Gastrocnemius medialis (tissue), 4 donors: ENCODE measurements around the gene GNAQ. TPM values are rescaled to one million over a fixed set of nuclear protein-coding genes. Genes with fewer than 3 reads are reported as not detected.
A peak's percentile ranks its signal among the peaks of the same experiment; 100 is the strongest.

Source experiments
- ATAC-seq, 2 donors: fragments of 150-250 bp; one replicate each; pipeline ENCODE4 v1.9.1; 2016
- DNase-seq, 2 donors: peaks; one replicate each; pipeline ENCODE4 v3.0.0-alpha.2; 2019
- H3K27ac ChIP-seq, 4 donors: fragments of 200-600 bp; sonication (generic); 1 replicate in 1 of 4; 2 replicates in 3 of 4; pipeline ENCODE4 v1.5.1; 2016 to 2018; ENCODE audit warnings: mild to moderate bottlenecking in 2 of 4, moderate library complexity in 1 of 4
- H3K27me3 ChIP-seq, 3 donors: fragments of 200-600 bp; sonication (generic) in 2 of 3; 1 replicate in 1 of 3; 2 replicates in 2 of 3; pipeline versions ENCODE4 v1.5.1 to v1.6.0; 2016 to 2019; ENCODE audit warnings: mild to moderate bottlenecking in 1 of 3, moderate library complexity in 1 of 3
- H3K36me3 ChIP-seq, 2 donors: fragments of 200-600 bp; sonication (generic) in 1 of 2; one replicate each; pipeline ENCODE4 v1.5.1; 2017 to 2018
- H3K4me1 ChIP-seq, 2 donors: fragments of 200-600 bp; sonication (generic) in 1 of 2; one replicate each; pipeline ENCODE4 v1.5.1; 2016 to 2017; ENCODE audit warnings: mild to moderate bottlenecking in 2 of 2
- H3K4me3 ChIP-seq, 4 donors: fragments of 200-600 bp; sonication (generic) in 3 of 4; 1 replicate in 1 of 4; 2 replicates in 3 of 4; pipeline ENCODE4 v1.5.1; 2016 to 2019; ENCODE audit warnings: mild to moderate bottlenecking in 2 of 4
- H3K9me3 ChIP-seq, 3 donors: fragments of 200-600 bp; sonication (generic) in 2 of 3; 1 replicate in 1 of 3; 2 replicates in 2 of 3; pipeline ENCODE4 v1.5.1; 2016 to 2019
- CTCF ChIP-seq, 5 experiments: fragments of 450-650 bp in 3 of 5; fragments of 200-600 bp in 2 of 5; sonication (generic) in 2 of 5; IDR thresholded peaks in 4 of 5; conservative IDR thresholded peaks in 1 of 5; 1 replicate in 4 of 5; 2 replicates in 1 of 5; pipeline ENCODE4 v1.5.1; 2016 to 2019; ENCODE audit warnings: antibody characterized with exemption in 5 of 5, mild to moderate bottlenecking in 3 of 5, moderate library complexity in 3 of 5
- POLR2A ChIP-seq, 2 donors: fragments of 450-650 bp; IDR thresholded peaks; one replicate each; pipeline ENCODE4 v1.6.1; 2017; ENCODE audit warnings: antibody characterized with exemption in 2 of 2, mild to moderate bottlenecking in 2 of 2, moderate library complexity in 2 of 2
- in situ Hi-C, 4 donors: fragments of 200-750 bp; cut with MboI; loops; one replicate each; pipeline versions ENCODE4 v1.15.0 to v1.8.0; 2017; ENCODE audit warnings: low sequenced_read_pairs in 4 of 4
- intact Hi-C: fragments of 100-400 bp; cut with DNase I; formaldehyde crosslinking; loops from one replicate; pipeline ENCODE4 v1.15.1; 2023; ENCODE audit warnings: low total_unique reads
- total RNA-seq, 4 donors: library from RNA; depleted of rRNA; stranded (reverse); fragments of >200 nt; gene quantifications; one replicate each; pipeline versions ENCODE4 v1.1.0 to v1.2.3, GENCODE V29; 2016

The GNAQ gene
- total RNA-seq, 4 donors from 2014 or later, result 11.3 to 25.9 (median 18.7) TPM

- peak in 3 of 5 experiments; percentile 35 to 53 (median 35) for TF ChIP-seq CTCF (IDR thresholded peaks at IDR 0.05 in 4 of 5, conservative IDR thresholded peaks at IDR 0.05 in 1 of 5)
- TF ChIP-seq POLR2A (IDR thresholded peaks at IDR 0.05), result no peak
- ATAC-seq (peak; percentile 61 to 73), DNase-seq (peak; percentile 5 to 34)
- Histone ChIP-seq H3K36me3 (no peaks in the 10 kb centered on the region), H3K4me1 (peaks cover 26 to 54% of the 10 kb centered on the region in 2 donors), H3K27ac (peak overlapping the region in 3 of 4 donors; percentile 12 to 30 (median 21)), H3K4me3 (no peak overlapping the region), H3K27me3 (no peaks in the 10 kb centered on the region), H3K9me3 (no peaks in the 10 kb centered on the region)
- in situ Hi-C loops (loop anchor here in 1 of 4 donors (10.0 kb wide), 1 partner anchor 58 kb away; the partner anchor contains the start of gene GNAQ), intact Hi-C loops (loop anchor here (2.0 kb wide), 1 partner anchor 58 kb away; no protein-coding TSS in a partner anchor)
Measured at GRCh38 chr9:77977210-77977611, 54.4 kb downstream of the GNAQ start.

GRCh38 chr9:77975806-77976205, 55.8 kb downstream of the GNAQ start:
- no peak overlapping the region for H3K4me3 ChIP-seq
- TF ChIP-seq POLR2A (IDR thresholded peaks at IDR 0.05) (no peak), CTCF (IDR thresholded peaks at IDR 0.05 in 4 of 5, conservative IDR thresholded peaks at IDR 0.05 in 1 of 5) (no peak)
- DNase-seq (no peak), ATAC-seq (no peak)
- in situ Hi-C loops (loop anchor here in 1 of 4 donors (10.0 kb wide), 1 partner anchor 59 kb away; the partner anchor contains the start of gene GNAQ), intact Hi-C loops (loop anchor here (2.0 kb wide), 1 partner anchor 59 kb away; no protein-coding TSS in a partner anchor)
- H3K27ac ChIP-seq, result no peak overlapping the region
- no peaks in the 10 kb centered on the region for H3K36me3 ChIP-seq
- peaks cover 14 to 40% of the 10 kb centered on the region in 2 donors for H3K4me1 ChIP-seq
- H3K27me3 ChIP-seq, result no peaks in the 10 kb centered on the region
- H3K9me3 ChIP-seq, result no peaks in the 10 kb centered on the region

- Histone ChIP-seq H3K4me3 (no peak overlapping the region), H3K9me3 (no peaks in the 10 kb centered on the region), H3K27ac (no peak overlapping the region), H3K27me3 (no peaks in the 10 kb centered on the region), H3K36me3 (no peaks in the 10 kb centered on the region), H3K4me1 (peaks cover 7 to 33% of the 10 kb centered on the region in 2 donors)
- intact Hi-C loops (no loop called here), in situ Hi-C loops (loop anchor here in 1 of 4 donors (10.0 kb wide), 1 partner anchor 60 kb away; the partner anchor contains the start of gene GNAQ)
- no peak for DNase-seq
- no peak for TF ChIP-seq POLR2A (IDR thresholded peaks at IDR 0.05)
- peak; percentile 39 to 46 for ATAC-seq
Measured at GRCh38 chr9:77975036-77975435, 56.6 kb downstream of the GNAQ start.

- TF ChIP-seq CTCF (IDR thresholded peaks at IDR 0.05 in 4 of 5, conservative IDR thresholded peaks at IDR 0.05 in 1 of 5), result no peak
- no peak for TF ChIP-seq POLR2A (IDR thresholded peaks at IDR 0.05)
- no peak for DNase-seq
- intact Hi-C loops, result no loop called here
- H3K36me3 ChIP-seq, result no peaks in the 10 kb centered on the region
- H3K27ac ChIP-seq, result no peak overlapping the region
- in situ Hi-C loops, result loop anchor here in 1 of 4 donors (10.0 kb wide), 1 partner anchor 60 kb away; the partner anchor contains the start of gene GNAQ
- H3K27me3 ChIP-seq, result no peaks in the 10 kb centered on the region
- no peak for ATAC-seq
- H3K9me3 ChIP-seq, result no peaks in the 10 kb centered on the region
- H3K4me1 ChIP-seq, result peaks cover 4 to 28% of the 10 kb centered on the region in 2 donors
- no peak overlapping the region for H3K4me3 ChIP-seq
Measured at GRCh38 chr9:77974434-77974833, 57.2 kb downstream of the GNAQ start.

GRCh38 chr9:77969083-77969482, 62.5 kb downstream of the GNAQ start:
- H3K27ac ChIP-seq, result no peak overlapping the region
- no peaks in the 10 kb centered on the region for H3K27me3 ChIP-seq
- ATAC-seq (no peak), DNase-seq (no peak)
- H3K36me3 ChIP-seq, result no peaks in the 10 kb centered on the region
- in situ Hi-C loops (no loop called here), intact Hi-C loops (no loop called here)
- no peak overlapping the region for H3K4me3 ChIP-seq
- TF ChIP-seq POLR2A (IDR thresholded peaks at IDR 0.05) (no peak), CTCF (IDR thresholded peaks at IDR 0.05 in 4 of 5, conservative IDR thresholded peaks at IDR 0.05 in 1 of 5) (no peak)
- H3K9me3 ChIP-seq, result no peaks in the 10 kb centered on the region
- H3K4me1 ChIP-seq, result peaks cover 3 to 4% of the 10 kb centered on the region in 2 donors
